Measurements from ENCODE around the gene AGTRAP. TPM values are rescaled to one million over a fixed set of nuclear protein-coding genes. Genes with fewer than 3 reads are reported as not detected.

The AGTRAP gene
- total and polyA plus RNA-seq, 9 of the 15 experiments (the other 6 are each of a cell fraction or from before 2014, with no cell fraction given), result 26.8 to 105 (median 57.5) TPM

GRCh38 chr1:11793819-11794218 is 57.9 kb downstream of the AGTRAP start (continued):
- TF ChIP-seq ZKSCAN3 (CRISPR knock-in tag; IDR thresholded peaks at IDR 0.05) (no peak), MIER1 (IDR thresholded peaks at IDR 0.05; ENCODE audit: low read depth) (no peak), CTBP1 (IDR thresholded peaks at IDR 0.05; ENCODE audit: borderline replicate concordance) (no peak), ETS1 (conservative IDR thresholded peaks at IDR 0.05; ENCODE audit: control insufficient read depth, low read depth, low read length) (0 out of 2 replicates have a peak, but pooled peaks have one; percentile 17), RBFOX2 (IDR thresholded peaks at IDR 0.05; ENCODE audit: low read depth, low read length) (peak; percentile 77), KAT7 (CRISPR knock-in tag; IDR thresholded peaks at IDR 0.05; ENCODE audit: borderline replicate concordance) (no peak), CLOCK (CRISPR knock-in tag; IDR thresholded peaks at IDR 0.05; ENCODE audit: borderline replicate concordance) (no peak), NFXL1 (CRISPR knock-in tag; IDR thresholded peaks at IDR 0.05) (no peak), NR2C1 (IDR thresholded peaks at IDR 0.05) (no peak), NR2C1 (tag; IDR thresholded peaks at IDR 0.05) (no peak), DMBX1 (CRISPR knock-in tag; IDR thresholded peaks at IDR 0.05; ENCODE audit: borderline replicate concordance) (no peak), CHD4 (IDR thresholded peaks at IDR 0.05; ENCODE audit: insufficient read depth, insufficient replicate concordance, low read depth, low read length, poor library complexity, severe bottlenecking) (no peak), CEBPG (CRISPR knock-in tag; IDR thresholded peaks at IDR 0.05) (no peak), CEBPG (tag; conservative IDR thresholded peaks at IDR 0.05 in 1 of 2, IDR thresholded peaks at IDR 0.05 in 1 of 2) (no peak), NEUROD1 (IDR thresholded peaks at IDR 0.05; ENCODE audit: borderline replicate concordance, low read depth, low read length, partially characterized antibody) (no peak), SRSF7 (optimal IDR thresholded peaks at IDR 0.05; ENCODE audit: low read depth, low read length) (no peak), SMAD1 (IDR thresholded peaks at IDR 0.05; ENCODE audit: low read depth, low read length, partially characterized antibody) (no peak), SAFB (IDR thresholded peaks at IDR 0.05; ENCODE audit: borderline replicate concordance, low read depth, low read length) (no peak), ZBTB33 (CRISPR knock-in tag; IDR thresholded peaks at IDR 0.05) (0 out of 2 replicates have a peak, but pooled peaks have one; percentile 46), SRSF1 (IDR thresholded peaks at IDR 0.05; ENCODE audit: low read depth, low read length) (no peak), ZNF699 (CRISPR knock-in tag; IDR thresholded peaks at IDR 0.05; ENCODE audit: insufficient replicate concordance) (no peak), GATA2 (CRISPR knock-in tag; IDR thresholded peaks at IDR 0.05) (no peak), POLR2H (tag; IDR thresholded peaks at IDR 0.05; ENCODE audit: low read depth) (no peak), TARDBP (IDR thresholded peaks at IDR 0.05) (no peak), MYNN (IDR thresholded peaks at IDR 0.05) (no peak), MYNN (CRISPR knock-in tag; IDR thresholded peaks at IDR 0.05) (no peak)
